Right lobe of liver (tissue), 6 donors: ENCODE data around the gene GOLGB1. TPM values are rescaled to one million over a fixed set of nuclear protein-coding genes. Genes with fewer than 3 reads are reported as not detected.
"Not testable (repeated sequence)": the region's sequence is repeated elsewhere in the genome, so short reads cannot be mapped to it uniquely, and the experiment has no call there.

ENCODE experiments used
- ATAC-seq, 4 donors: fragments of 200-7000 bp; cut with Tn5 transposase; one replicate each; pipeline ENCODE4 v1.9.1; 2020; ENCODE audit warnings: mild to moderate bottlenecking in 4 of 4, moderate library complexity in 4 of 4
- DNase-seq, 3 donors: peaks; one replicate each; pipeline ENCODE4 v3.0.0-alpha.2; 2020
- H3K27ac ChIP-seq, 3 donors: fragments of 200-600 bp; one replicate each; pipeline ENCODE4 v1.8.0; 2022
- H3K27me3 ChIP-seq, 2 donors: fragments of 200-600 bp; one replicate each; pipeline ENCODE4 v1.8.0; 2022
- H3K36me3 ChIP-seq, 4 donors: fragments of 200-600 bp; sonication (generic) in 1 of 4; one replicate each; pipeline versions ENCODE4 v1.5.1 to v1.8.0; 2017 to 2022; ENCODE audit warnings: control low read depth in 1 of 4
- H3K4me1 ChIP-seq, 4 donors: fragments of 200-600 bp; sonication (generic) in 1 of 4; one replicate each; pipeline versions ENCODE4 v1.5.1 to v1.8.0; 2017 to 2022; ENCODE audit warnings: control low read depth in 1 of 4
- H3K4me3 ChIP-seq, 3 donors: fragments of 200-600 bp; one replicate each; pipeline ENCODE4 v1.8.0; 2022
- H3K9me3 ChIP-seq, 4 donors: fragments of 200-600 bp; sonication (generic) in 1 of 4; one replicate each; pipeline versions ENCODE4 v1.5.1 to v1.8.0; 2017 to 2022; ENCODE audit warnings: control low read depth in 1 of 4
- POLR2A ChIP-seq: fragments of 450-650 bp; IDR thresholded peaks from one replicate; pipeline ENCODE4 v1.6.1; 2017; ENCODE audit warnings: antibody characterized with exemption, mild to moderate bottlenecking
- WGBS: methylation state at CpG from one replicate; pipeline ENCODE4 v1.1.6; 2018; ENCODE audit warnings: low coverage, low lambda C conversion rate; ENCODE audit not compliant: insufficient coverage; ENCODE audit errors: missing lambda C conversion rate; 5-methylcytosine and 5-hydroxymethylcytosine counted together
- intact Hi-C, 2 donors: fragments of 100-400 bp; cut with DNase I; formaldehyde crosslinking; loops; one replicate each; pipeline versions ENCODE4 v1.11.2 to v1.14.1; 2022
- total RNA-seq, 6 experiments: library from RNA; depleted of rRNA in 2 of 6; stranded (reverse); fragments of >200 nt in 2 of 6; fragmentation: NEBNext Ultra II Directional in 3 of 6; extraction: Animal tissue kit (Norgen Biotek cat#: 25700) in 3 of 6; gene quantifications; one replicate each; pipeline versions ENCODE4 v1.1.0 to v1.2.4, GENCODE V29; 2016 to 2023
- TF ChIP-seq, protein P1 (sequence below), 4 donors: fragments of 200-600 bp in 3 of 4; fragments of 450-650 bp in 1 of 4; IDR thresholded peaks; one replicate each; pipeline versions ENCODE4 v1.5.1 to v1.8.0; 2016 to 2022; ENCODE audit warnings: antibody characterized with exemption in 4 of 4, mild to moderate bottlenecking in 2 of 4
- donor health status: DM: no; HTN: yes; CAD: no.
- donor health status: DM: no; HTN: no; CAD: no.
- donor health status: DM: no; HTN: no; CAD: no.
- donor health status: DM: no; HTN: yes; CAD: no.
- donor health status: DM: no; HTN: yes; CAD: no.

The GOLGB1 gene
- total RNA-seq, 6 experiments from 2014 or later = 26.8 to 31.7 (median 29.5) TPM

DNA sequence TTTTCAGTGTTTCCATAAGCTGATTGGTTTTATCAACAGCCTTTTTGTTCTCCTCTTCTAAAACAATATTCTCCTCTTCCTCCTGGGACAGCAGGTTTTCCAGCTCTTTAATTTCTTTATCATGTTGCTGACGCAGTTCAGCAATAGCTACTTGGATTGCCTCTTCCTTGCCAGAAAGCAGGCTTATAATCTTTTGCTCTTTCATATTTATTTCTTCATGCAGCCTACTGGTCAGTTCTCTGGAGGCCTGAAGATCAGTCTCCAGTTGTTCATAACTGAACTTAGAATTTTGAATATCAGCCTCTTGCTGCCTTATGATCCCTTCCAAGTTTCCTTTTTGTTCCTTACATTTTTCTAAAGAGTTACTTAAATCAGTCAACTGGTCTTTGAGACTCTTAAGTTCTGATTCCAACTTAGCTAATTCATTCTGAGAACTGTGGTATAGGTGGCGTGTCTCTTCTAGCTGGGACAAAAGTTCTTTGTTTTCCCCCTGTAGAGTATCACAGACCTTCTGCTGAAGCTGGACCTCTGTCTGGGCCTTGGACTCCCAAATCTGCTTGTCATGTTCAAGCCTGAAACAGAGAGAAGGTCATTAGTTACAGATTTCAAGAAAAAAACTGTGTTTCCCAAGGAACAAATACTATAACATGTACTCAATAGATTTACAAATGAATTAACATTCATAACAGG lies 57.4 kb downstream of the GOLGB1 start:
- TF ChIP-seq, protein P1, sequence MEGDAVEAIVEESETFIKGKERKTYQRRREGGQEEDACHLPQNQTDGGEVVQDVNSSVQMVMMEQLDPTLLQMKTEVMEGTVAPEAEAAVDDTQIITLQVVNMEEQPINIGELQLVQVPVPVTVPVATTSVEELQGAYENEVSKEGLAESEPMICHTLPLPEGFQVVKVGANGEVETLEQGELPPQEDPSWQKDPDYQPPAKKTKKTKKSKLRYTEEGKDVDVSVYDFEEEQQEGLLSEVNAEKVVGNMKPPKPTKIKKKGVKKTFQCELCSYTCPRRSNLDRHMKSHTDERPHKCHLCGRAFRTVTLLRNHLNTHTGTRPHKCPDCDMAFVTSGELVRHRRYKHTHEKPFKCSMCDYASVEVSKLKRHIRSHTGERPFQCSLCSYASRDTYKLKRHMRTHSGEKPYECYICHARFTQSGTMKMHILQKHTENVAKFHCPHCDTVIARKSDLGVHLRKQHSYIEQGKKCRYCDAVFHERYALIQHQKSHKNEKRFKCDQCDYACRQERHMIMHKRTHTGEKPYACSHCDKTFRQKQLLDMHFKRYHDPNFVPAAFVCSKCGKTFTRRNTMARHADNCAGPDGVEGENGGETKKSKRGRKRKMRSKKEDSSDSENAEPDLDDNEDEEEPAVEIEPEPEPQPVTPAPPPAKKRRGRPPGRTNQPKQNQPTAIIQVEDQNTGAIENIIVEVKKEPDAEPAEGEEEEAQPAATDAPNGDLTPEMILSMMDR (IDR thresholded peaks at IDR 0.05) = no peak
- TF ChIP-seq POLR2A = no peak
- no peaks in the 10 kb centered on the region for H3K27me3 ChIP-seq
- H3K9me3 ChIP-seq = no peaks in the 10 kb centered on the region
- H3K36me3 ChIP-seq = peaks cover 0 to 31% (median 9%) of the 10 kb centered on the region in 4 donors
- DNase-seq (no peak), ATAC-seq (no peak)
- no peak overlapping the region for H3K4me3 ChIP-seq
- no peak overlapping the region for H3K27ac ChIP-seq
- intact Hi-C loops = no loop called here
- no peaks in the 10 kb centered on the region for H3K4me1 ChIP-seq
- WGBS = 77% methylated on average over 2 of the region's 2 CpGs

DNA sequence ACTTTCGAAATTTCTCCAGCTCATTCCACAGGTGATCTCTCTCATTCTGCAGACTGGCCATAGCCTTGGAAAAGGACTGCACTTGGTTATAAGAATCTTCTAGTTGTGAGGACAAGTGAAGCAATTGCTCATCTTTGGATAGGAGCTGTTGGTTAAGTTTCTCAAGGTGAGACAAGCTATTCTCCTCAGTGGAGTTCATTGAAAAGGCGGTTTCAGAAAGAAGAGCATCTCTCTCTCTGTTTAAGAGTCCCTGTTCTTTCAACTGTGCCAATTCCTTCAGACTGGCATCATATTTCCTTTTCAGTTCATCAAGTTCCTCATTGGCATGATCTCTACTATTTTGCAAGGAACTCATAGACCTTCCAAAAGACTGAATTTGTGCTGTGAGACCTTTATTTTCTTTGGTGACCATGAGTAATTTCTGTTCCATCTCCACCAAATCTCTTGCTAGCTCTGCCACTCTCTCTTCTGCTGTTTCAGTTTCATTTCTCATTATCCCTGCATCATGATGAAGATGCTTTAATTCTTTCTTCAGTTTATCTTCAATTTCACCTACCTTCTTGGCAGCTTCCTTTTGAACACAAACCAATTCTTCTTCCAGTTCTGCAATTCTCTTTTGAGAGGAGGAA lies 58.6 kb downstream of the GOLGB1 start:
- Histone ChIP-seq H3K9me3 (no peaks in the 10 kb centered on the region), H3K4me3 (no peak overlapping the region), H3K36me3 (peaks cover 0 to 28% (median 9%) of the 10 kb centered on the region in 4 donors), H3K27me3 (no peaks in the 10 kb centered on the region), H3K27ac (no peak overlapping the region), H3K4me1 (no peaks in the 10 kb centered on the region)
- intact Hi-C loops = no loop called here
- DNase-seq (no peak), ATAC-seq (no peak)
- no peak for TF ChIP-seq POLR2A
- TF ChIP-seq, protein P1 (IDR thresholded peaks at IDR 0.05) = no peak
- 94% methylated on average over 2 of the region's 2 CpGs for WGBS

DNA sequence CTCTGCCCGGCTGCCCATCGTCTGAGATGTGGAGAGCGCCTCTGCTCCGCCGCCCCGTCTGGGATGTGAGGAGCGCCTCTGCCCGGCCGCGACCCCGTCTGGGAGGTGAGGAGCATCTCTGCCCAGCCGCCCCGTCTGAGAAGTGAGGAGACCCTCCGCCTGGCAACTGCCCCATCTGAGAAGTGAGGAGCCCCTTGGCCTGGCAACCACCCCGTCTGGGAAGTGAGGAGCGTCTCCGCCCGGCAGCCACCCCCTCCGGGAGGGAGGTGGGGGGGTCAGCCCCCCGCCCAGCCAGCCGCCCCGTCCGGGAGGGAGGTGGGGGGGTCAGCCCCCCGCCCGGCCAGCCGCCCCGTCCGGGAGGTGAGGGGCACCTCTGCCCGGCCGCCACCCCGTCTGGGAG lies 60.8 kb downstream of the GOLGB1 start:
- DNase-seq = not testable (repeated sequence)

DNA sequence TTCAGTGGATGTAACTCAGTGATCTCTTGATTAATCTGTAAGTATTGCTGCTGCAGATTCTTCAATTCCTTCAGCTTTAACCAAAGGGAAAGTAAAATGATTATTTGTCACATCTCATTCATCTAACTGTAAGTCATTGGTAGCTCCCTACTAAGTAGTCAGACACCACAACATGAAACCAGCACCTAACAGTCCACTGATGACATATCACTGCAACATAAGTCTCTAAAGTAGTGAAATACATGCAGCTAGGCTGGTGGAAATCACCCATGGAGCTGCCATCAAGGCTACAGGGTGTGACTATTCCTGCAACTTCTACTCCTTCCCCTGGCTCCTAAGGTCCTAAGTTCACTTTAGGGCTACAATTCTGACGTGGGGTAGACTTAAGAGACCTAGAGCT lies 67.7 kb downstream of the GOLGB1 start:
- peaks cover 0 to 38% (median 18%) of the 10 kb centered on the region in 4 donors for H3K36me3 ChIP-seq
- no peak for TF ChIP-seq POLR2A
- TF ChIP-seq, protein P1 (IDR thresholded peaks at IDR 0.05) = no peak
- ATAC-seq (no peak), DNase-seq (no peak)
- H3K4me3 ChIP-seq = no peak overlapping the region
- no peaks in the 10 kb centered on the region for H3K4me1 ChIP-seq
- 83% methylated on average over 1 of the region's 1 CpG for WGBS
- intact Hi-C loops = no loop called here
- peaks cover 0 to 6% (median 0%) of the 10 kb centered on the region in 4 donors for H3K9me3 ChIP-seq
- no peaks in the 10 kb centered on the region for H3K27me3 ChIP-seq
- no peak overlapping the region for H3K27ac ChIP-seq

More for the DNA sequence above, 60.8 kb downstream of the GOLGB1 start:
- intact Hi-C loops, H3K9me3 ChIP-seq, H3K4me1 ChIP-seq, H3K27ac ChIP-seq, ATAC-seq, H3K27me3 ChIP-seq, H3K4me3 ChIP-seq: not testable (repeated sequence)
- peaks cover 0 to 31% (median 9%) of the 10 kb centered on the region in 4 donors for H3K36me3 ChIP-seq
- WGBS = 89% methylated on average over 5 of the region's 31 CpGs

DNA sequence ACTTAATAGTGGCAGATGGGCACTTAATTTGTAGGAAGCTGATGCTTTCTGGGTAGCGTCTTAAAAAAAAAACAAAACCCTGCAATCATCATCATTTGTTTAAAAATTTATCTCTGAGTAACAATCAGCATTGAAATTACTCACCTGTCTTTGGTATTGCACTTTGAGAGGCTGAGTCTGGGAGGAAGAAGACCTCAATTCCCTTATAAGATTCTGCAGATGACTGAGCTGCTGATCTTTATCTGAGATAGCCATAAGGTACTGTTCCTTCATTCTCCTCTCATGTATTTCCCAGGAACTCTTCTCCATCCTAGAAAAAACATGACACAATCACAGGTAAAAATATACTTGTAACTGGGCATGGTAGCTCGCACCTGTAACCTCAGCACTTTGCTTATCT lies 72.4 kb downstream of the GOLGB1 start:
- Histone ChIP-seq H3K36me3 (peaks cover 0 to 76% (median 33%) of the 10 kb centered on the region in 4 donors), H3K4me3 (no peak overlapping the region), H3K27me3 (no peaks in the 10 kb centered on the region), H3K27ac (no peak overlapping the region), H3K9me3 (no peaks in the 10 kb centered on the region), H3K4me1 (no peaks in the 10 kb centered on the region)
- WGBS = 100% methylated on average over 2 of the region's 2 CpGs
- no peak for ATAC-seq
- intact Hi-C loops = no loop called here
- DNase-seq = no peak
- TF ChIP-seq, protein P1 (IDR thresholded peaks at IDR 0.05) = no peak
- TF ChIP-seq POLR2A = no peak
